Muscle of leg (tissue), 11 donors: Measurements from ENCODE around the gene SUGCT. TPM values are rescaled to one million over a fixed set of nuclear protein-coding genes. Genes with fewer than 3 reads are reported as not detected.
A peak's percentile ranks its signal among the peaks of the same experiment; 100 is the strongest.

Source experiments
- DNase-seq: peaks from one replicate; pipeline ENCODE4 v3.0.0; 2013
- H3K27ac ChIP-seq: one replicate; pipeline ENCODE4 v1.5.1; 2013; ENCODE audit warnings: mild to moderate bottlenecking, low read length, control low read depth
- H3K27me3 ChIP-seq: one replicate; pipeline ENCODE4 v1.6.1; 2013; ENCODE audit warnings: low read length; ENCODE audit not compliant: control insufficient read depth, insufficient read depth
- H3K36me3 ChIP-seq: one replicate; pipeline ENCODE4 v1.6.1; 2013; ENCODE audit warnings: low read length; ENCODE audit not compliant: control insufficient read depth, insufficient read depth
- H3K4me1 ChIP-seq: one replicate; pipeline ENCODE4 v1.6.1; 2013; ENCODE audit warnings: low read length; ENCODE audit not compliant: control insufficient read depth, insufficient read depth
- H3K4me3 ChIP-seq: one replicate; pipeline ENCODE4 v1.5.1; 2013; ENCODE audit warnings: low read length, control low read depth
- H3K9me3 ChIP-seq: replicated peaks from 2 replicates; pipeline ENCODE4 v1.6.1; 2013; ENCODE audit warnings: low read depth, low read length; ENCODE audit not compliant: control insufficient read depth
- WGBS: methylation state at CpG from one replicate; pipeline ENCODE4 v1.1.5; 2013; ENCODE audit warnings: missing lambda C conversion rate; ENCODE audit not compliant: insufficient coverage; 5-methylcytosine and 5-hydroxymethylcytosine counted together
- polyA plus RNA-seq, 8 donors: library from polyadenylated mRNA; unstranded; fragments of 120-200 nt; gene quantifications; one replicate each; pipeline versions ENCODE4 v1.2.1 to v1.2.3, GENCODE V29; 2013; ENCODE audit warnings: inconsistent platforms in 1 of 8, low replicate concordance in 1 of 8; ENCODE audit not compliant: insufficient read length in 8 of 8, insufficient read depth in 1 of 8
- total RNA-seq: library from RNA; stranded (reverse); fragments of 120-200 nt; gene quantifications from one replicate; pipeline ENCODE4 v1.2.4, GENCODE V29; 2013

Gene SUGCT
- total and polyA plus RNA-seq, 9 donors = 1.7 to 6.1 (median 3.3) TPM

DNA sequence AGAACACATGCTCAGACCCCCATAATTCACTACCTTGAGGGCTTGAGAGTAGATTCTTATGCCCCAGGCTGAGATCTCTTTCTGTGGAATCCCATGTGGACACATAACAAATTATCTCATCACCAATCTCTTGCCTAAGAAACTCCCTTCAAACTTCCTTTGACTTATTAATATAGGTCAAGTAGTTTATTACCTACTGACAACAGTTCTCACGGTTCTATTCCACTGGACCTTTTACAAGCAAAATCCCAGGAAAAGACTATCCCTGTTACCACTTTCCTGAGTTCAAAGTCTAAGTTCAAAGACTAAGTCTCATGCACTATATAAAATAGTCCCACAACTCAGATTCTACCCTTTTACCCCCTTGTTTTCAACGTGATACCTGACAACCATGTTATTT lies 754.7 kb downstream of the SUGCT start:
- Histone ChIP-seq H3K9me3 (peaks cover 7% of the 10 kb centered on the region), H3K27me3 (no peaks in the 10 kb centered on the region), H3K27ac (no peak overlapping the region), H3K4me3 (no peak overlapping the region), H3K4me1 (no peaks in the 10 kb centered on the region), H3K36me3 (no peaks in the 10 kb centered on the region)
- 67% methylated on average over 1 of the region's 2 CpGs for WGBS
- no peak for DNase-seq

DNA sequence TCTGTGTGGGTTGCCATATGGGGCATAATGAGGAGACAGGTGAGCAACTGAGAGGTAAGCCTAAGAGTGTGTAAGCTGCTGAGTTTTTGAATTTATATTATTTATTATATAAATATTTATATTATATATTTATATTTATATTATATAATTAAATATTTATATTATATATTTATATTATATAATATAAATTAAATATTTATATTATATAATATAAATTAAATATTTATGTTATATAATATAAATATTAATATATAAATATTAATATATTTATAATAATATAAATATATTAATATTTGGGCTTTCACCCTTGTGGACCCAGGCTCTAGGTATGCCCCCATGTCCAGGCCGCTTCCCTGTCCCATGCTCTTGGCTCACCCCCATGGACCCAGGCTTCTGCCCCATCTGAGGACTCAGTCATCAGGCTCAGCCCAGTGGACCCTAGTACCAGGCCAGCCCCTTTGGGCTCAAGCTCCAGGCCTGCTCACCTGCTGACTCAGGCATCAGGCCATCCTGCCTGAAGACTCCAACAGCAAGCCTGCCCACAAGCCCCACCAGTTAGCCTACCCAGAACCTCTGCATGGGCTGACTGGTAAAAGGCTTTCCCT lies 755.4 kb downstream of the SUGCT start:
- DNase-seq = no peak
- no peak overlapping the region for H3K27ac ChIP-seq
- no peaks in the 10 kb centered on the region for H3K4me1 ChIP-seq
- H3K9me3 ChIP-seq = peaks cover 9% of the 10 kb centered on the region
- H3K4me3 ChIP-seq = no peak overlapping the region
- no peaks in the 10 kb centered on the region for H3K36me3 ChIP-seq
- WGBS = 82% methylated on average over 1 of the region's 1 CpG
- H3K27me3 ChIP-seq = no peaks in the 10 kb centered on the region

- Histone ChIP-seq H3K36me3 (no peaks in the 10 kb centered on the region), H3K4me1 (no peaks in the 10 kb centered on the region), H3K27ac (no peak overlapping the region), H3K27me3 (no peaks in the 10 kb centered on the region), H3K9me3 (peaks cover 9% of the 10 kb centered on the region), H3K4me3 (no peak overlapping the region)
- WGBS = no CpG with 5 or more reads among the region's 2 CpGs
- DNase-seq = no peak
Measured at GRCh38 chr7:40891232-40891631, 756.4 kb downstream of the SUGCT start.

- peak; percentile 85 for DNase-seq
- Histone ChIP-seq H3K27me3 (no peaks in the 10 kb centered on the region), H3K4me3 (no peak overlapping the region), H3K4me1 (peaks cover 4% of the 10 kb centered on the region), H3K36me3 (no peaks in the 10 kb centered on the region), H3K27ac (peak overlapping the region; percentile 76), H3K9me3 (peaks cover 6% of the 10 kb centered on the region)
- 55% methylated on average over 15 of the region's 15 CpGs for WGBS
Measured at GRCh38 chr7:40899151-40899550, 764.3 kb downstream of the SUGCT start.

GRCh38 chr7:40899636-40900507 lies 765.1 kb downstream of the SUGCT start:
- peak; percentile 91 for DNase-seq
- peak overlapping the region; percentile 76 for H3K27ac ChIP-seq
- H3K9me3 ChIP-seq = peaks cover 5% of the 10 kb centered on the region
- no peaks in the 10 kb centered on the region for H3K27me3 ChIP-seq
- 43% methylated on average over 7 of the region's 16 CpGs for WGBS
- no peak overlapping the region for H3K4me3 ChIP-seq
- H3K4me1 ChIP-seq = peaks cover 4% of the 10 kb centered on the region
- no peaks in the 10 kb centered on the region for H3K36me3 ChIP-seq

GRCh38 chr7:40903872-40904271 lies 769.1 kb downstream of the SUGCT start:
- H3K9me3 ChIP-seq = no peaks in the 10 kb centered on the region
- H3K27me3 ChIP-seq = no peaks in the 10 kb centered on the region
- H3K27ac ChIP-seq = no peak overlapping the region
- H3K4me3 ChIP-seq = no peak overlapping the region
- H3K4me1 ChIP-seq = peaks cover 4% of the 10 kb centered on the region
- no peaks in the 10 kb centered on the region for H3K36me3 ChIP-seq
- 84% methylated on average over 5 of the region's 10 CpGs for WGBS
- no peak for DNase-seq

- no peak for DNase-seq
- Histone ChIP-seq H3K27me3 (no peaks in the 10 kb centered on the region), H3K9me3 (no peaks in the 10 kb centered on the region), H3K4me1 (no peaks in the 10 kb centered on the region), H3K36me3 (no peaks in the 10 kb centered on the region), H3K27ac (no peak overlapping the region), H3K4me3 (no peak overlapping the region)
- no CpG with 5 or more reads among the region's 3 CpGs for WGBS
Measured at GRCh38 chr7:40907286-40907685, 772.5 kb downstream of the SUGCT start.

- DNase-seq = peak; percentile 81
- Histone ChIP-seq H3K4me3 (no peak overlapping the region), H3K4me1 (no peaks in the 10 kb centered on the region), H3K9me3 (no peaks in the 10 kb centered on the region), H3K27ac (no peak overlapping the region), H3K36me3 (no peaks in the 10 kb centered on the region), H3K27me3 (no peaks in the 10 kb centered on the region)
- 62% methylated on average over 5 of the region's 10 CpGs for WGBS
Measured at GRCh38 chr7:40909346-40909980, 774.7 kb downstream of the SUGCT start.
